22Rv1 (cell line): ENCODE measurements around the gene ZBED2.

Source experiments
- H3K27ac ChIP-seq: fragments of 450-650 bp; 2 replicates; pipeline ENCODE4 v1.5.1; 2017
- CTCF ChIP-seq: fragments of 450-650 bp; IDR thresholded peaks from 2 replicates; pipeline ENCODE4 v1.5.1; 2017; ENCODE audit warnings: mild to moderate bottlenecking
- ZFX ChIP-seq: fragments of 450-650 bp; IDR thresholded peaks from 2 replicates; pipeline ENCODE4 v1.6.1; 2017; ENCODE audit warnings: antibody characterized with exemption, borderline replicate concordance

ZBED2 gene

GRCh38 chr3:111594205-111594604 is 941 bp downstream of the ZBED2 start:
- no peak for TF ChIP-seq ZFX
- TF ChIP-seq CTCF: no peak
- no peak overlapping the region for H3K27ac ChIP-seq

- H3K27ac ChIP-seq: no peak overlapping the region
These were observed 1.5 kb downstream of the ZBED2 start for GRCh38 chr3:111593666-111594065.

DNA sequence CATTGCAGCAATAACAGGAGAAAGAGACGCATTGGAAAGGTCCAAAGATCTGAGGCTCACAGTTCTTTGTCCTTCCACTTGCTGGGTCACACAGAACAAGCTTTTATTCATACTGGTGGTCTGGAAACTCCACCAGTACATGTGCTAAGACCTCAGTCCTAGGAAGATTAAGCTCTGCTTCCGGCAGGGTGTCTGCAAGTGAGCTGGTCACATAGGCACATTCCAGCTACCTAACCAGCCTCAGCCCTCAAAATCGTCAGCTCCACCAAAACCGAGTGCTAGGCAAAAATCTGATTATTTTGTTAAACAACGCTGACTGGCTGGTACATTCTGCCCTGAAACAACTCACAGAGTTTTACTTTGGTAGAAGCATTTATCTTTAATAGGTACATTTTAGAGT is 2.2 kb downstream of the ZBED2 start:
- H3K27ac ChIP-seq: no peak overlapping the region
- no peak for TF ChIP-seq ZFX
- no peak for TF ChIP-seq CTCF

More at GRCh38 chr3:111593666-111594065, 1.5 kb downstream of the ZBED2 start:
- TF ChIP-seq ZFX (no peak), CTCF (no peak)

- H3K27ac ChIP-seq: no peak overlapping the region
- TF ChIP-seq CTCF (no peak), ZFX (no peak)
These were observed 3.0 kb downstream of the ZBED2 start for GRCh38 chr3:111592143-111592542.

- H3K27ac ChIP-seq: no peak overlapping the region
- TF ChIP-seq ZFX: no peak
- TF ChIP-seq CTCF: no peak
These were observed 3.6 kb downstream of the ZBED2 start for GRCh38 chr3:111591555-111591954.

DNA sequence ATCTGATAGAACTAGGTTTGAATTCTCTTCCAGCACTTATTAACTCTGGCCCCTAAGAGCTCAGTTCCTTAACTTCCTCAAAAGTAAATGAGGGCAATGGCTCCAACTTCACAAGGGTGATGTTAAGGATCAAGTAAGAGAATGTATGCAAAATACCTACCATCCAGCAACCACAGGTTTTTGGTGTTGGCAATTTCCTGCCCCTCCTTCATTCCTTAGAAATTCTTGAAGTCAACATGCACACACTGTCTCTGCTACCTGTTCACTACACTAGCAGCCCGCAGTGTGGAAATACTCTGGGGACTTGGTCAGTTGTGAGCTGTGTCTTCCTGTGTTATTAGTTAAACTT is 5.0 kb downstream of the ZBED2 start:
- no peak overlapping the region for H3K27ac ChIP-seq
- no peak for TF ChIP-seq ZFX
- TF ChIP-seq CTCF: no peak

GRCh38 chr3:111589303-111590142 is 5.6 kb downstream of the ZBED2 start:
- TF ChIP-seq ZFX (no peak), CTCF (no peak)
- H3K27ac ChIP-seq: no peak overlapping the region
